Measurements from ENCODE around the gene TXNL4B. TPM values are rescaled to one million over a fixed set of nuclear protein-coding genes. Genes with fewer than 3 reads are reported as not detected.

Gene TXNL4B
- total and polyA plus RNA-seq, 9 of the 15 experiments (the other 6 are each of a cell fraction or from before 2014, with no cell fraction given) = 11.9 to 38.0 (median 22.3) TPM

DNA sequence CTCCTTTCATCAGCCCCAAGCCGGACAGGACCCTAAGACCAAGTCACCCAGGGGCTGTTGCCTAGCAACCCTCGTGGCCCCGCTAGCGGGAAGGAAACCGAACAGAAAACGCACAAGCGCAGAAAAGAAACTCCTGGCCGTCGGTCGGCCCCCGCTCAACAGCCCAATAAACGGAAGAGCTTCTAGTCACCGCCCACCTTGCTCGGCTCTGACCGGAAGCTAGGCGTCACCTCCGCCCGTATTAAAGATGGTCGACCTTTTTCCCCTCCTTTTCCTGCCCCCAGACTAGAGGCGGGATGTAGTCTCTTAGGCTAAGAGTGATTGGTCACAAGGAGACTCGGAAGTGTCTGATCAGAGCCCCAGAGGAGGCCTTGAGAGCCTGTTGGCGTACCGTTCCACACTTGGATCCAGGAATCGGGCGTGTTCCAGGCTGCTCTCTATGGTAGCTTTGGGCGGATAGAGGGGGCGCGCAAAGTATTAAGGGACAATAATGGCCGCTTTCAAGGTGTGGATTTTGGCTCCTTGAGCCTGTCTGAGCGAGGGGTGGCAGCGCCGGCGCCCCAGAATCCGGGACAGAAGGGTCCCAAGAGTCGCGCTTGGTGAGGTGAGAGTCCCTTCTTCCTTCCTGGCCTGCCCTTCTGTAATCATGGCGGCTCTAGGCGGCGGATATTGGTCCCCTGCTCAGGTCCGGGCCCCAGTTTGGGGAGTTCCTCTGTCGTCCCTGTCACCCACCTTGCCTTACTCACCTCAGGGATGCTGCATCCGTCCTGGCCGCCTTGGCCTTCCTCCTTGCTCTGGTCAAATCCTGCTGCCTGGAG is at the start of gene TXNL4B, which contains the start of gene DHX38 (continued):
- TF ChIP-seq, protein P1, sequence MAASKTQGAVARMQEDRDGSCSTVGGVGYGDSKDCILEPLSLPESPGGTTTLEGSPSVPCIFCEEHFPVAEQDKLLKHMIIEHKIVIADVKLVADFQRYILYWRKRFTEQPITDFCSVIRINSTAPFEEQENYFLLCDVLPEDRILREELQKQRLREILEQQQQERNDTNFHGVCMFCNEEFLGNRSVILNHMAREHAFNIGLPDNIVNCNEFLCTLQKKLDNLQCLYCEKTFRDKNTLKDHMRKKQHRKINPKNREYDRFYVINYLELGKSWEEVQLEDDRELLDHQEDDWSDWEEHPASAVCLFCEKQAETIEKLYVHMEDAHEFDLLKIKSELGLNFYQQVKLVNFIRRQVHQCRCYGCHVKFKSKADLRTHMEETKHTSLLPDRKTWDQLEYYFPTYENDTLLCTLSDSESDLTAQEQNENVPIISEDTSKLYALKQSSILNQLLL (CRISPR knock-in tag; IDR thresholded peaks at IDR 0.05; ENCODE audit: borderline replicate concordance) = no peak
- TF ChIP-seq TCF7 (IDR thresholded peaks at IDR 0.05; ENCODE audit: borderline replicate concordance) (no peak), ZNF324 (CRISPR knock-in tag; IDR thresholded peaks at IDR 0.05) (no peak), TAF15 (IDR thresholded peaks at IDR 0.05; ENCODE audit: low read depth, low read length) (no peak), SIN3A (IDR thresholded peaks at IDR 0.05; ENCODE audit: borderline replicate concordance in 2 of 2, control insufficient read depth in 1 of 2, low read depth in 2 of 2, low read length in 2 of 2) (peak in 1 of 2 experiments; percentile 44; a peak in 2 of 4 replicates), KHSRP (IDR thresholded peaks at IDR 0.05) (no peak), ESRRB (CRISPR knock-in tag; IDR thresholded peaks at IDR 0.05; ENCODE audit: borderline replicate concordance) (no peak), DMBX1 (CRISPR knock-in tag; IDR thresholded peaks at IDR 0.05; ENCODE audit: borderline replicate concordance) (0 out of 2 replicates have a peak, but pooled peaks have one; percentile 38), POLR2AphosphoS2 (IDR thresholded peaks at IDR 0.05; ENCODE audit: low read length) (peak; percentile 65; the same call in 1 of the 2 replicates)
- TF ChIP-seq, protein P2, sequence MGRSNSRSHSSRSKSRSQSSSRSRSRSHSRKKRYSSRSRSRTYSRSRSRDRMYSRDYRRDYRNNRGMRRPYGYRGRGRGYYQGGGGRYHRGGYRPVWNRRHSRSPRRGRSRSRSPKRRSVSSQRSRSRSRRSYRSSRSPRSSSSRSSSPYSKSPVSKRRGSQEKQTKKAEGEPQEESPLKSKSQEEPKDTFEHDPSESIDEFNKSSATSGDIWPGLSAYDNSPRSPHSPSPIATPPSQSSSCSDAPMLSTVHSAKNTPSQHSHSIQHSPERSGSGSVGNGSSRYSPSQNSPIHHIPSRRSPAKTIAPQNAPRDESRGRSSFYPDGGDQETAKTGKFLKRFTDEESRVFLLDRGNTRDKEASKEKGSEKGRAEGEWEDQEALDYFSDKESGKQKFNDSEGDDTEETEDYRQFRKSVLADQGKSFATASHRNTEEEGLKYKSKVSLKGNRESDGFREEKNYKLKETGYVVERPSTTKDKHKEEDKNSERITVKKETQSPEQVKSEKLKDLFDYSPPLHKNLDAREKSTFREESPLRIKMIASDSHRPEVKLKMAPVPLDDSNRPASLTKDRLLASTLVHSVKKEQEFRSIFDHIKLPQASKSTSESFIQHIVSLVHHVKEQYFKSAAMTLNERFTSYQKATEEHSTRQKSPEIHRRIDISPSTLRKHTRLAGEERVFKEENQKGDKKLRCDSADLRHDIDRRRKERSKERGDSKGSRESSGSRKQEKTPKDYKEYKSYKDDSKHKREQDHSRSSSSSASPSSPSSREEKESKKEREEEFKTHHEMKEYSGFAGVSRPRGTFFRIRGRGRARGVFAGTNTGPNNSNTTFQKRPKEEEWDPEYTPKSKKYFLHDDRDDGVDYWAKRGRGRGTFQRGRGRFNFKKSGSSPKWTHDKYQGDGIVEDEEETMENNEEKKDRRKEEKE (IDR thresholded peaks at IDR 0.05; ENCODE audit: borderline replicate concordance in 1 of 2, control insufficient read depth in 1 of 2, low read depth in 2 of 2, low read length in 1 of 2) = no peak
- TF ChIP-seq, protein P3, sequence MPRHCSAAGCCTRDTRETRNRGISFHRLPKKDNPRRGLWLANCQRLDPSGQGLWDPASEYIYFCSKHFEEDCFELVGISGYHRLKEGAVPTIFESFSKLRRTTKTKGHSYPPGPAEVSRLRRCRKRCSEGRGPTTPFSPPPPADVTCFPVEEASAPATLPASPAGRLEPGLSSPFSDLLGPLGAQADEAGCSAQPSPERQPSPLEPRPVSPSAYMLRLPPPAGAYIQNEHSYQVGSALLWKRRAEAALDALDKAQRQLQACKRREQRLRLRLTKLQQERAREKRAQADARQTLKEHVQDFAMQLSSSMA (CRISPR knock-in tag; IDR thresholded peaks at IDR 0.05) = no peak
- TF ChIP-seq, protein P4, sequence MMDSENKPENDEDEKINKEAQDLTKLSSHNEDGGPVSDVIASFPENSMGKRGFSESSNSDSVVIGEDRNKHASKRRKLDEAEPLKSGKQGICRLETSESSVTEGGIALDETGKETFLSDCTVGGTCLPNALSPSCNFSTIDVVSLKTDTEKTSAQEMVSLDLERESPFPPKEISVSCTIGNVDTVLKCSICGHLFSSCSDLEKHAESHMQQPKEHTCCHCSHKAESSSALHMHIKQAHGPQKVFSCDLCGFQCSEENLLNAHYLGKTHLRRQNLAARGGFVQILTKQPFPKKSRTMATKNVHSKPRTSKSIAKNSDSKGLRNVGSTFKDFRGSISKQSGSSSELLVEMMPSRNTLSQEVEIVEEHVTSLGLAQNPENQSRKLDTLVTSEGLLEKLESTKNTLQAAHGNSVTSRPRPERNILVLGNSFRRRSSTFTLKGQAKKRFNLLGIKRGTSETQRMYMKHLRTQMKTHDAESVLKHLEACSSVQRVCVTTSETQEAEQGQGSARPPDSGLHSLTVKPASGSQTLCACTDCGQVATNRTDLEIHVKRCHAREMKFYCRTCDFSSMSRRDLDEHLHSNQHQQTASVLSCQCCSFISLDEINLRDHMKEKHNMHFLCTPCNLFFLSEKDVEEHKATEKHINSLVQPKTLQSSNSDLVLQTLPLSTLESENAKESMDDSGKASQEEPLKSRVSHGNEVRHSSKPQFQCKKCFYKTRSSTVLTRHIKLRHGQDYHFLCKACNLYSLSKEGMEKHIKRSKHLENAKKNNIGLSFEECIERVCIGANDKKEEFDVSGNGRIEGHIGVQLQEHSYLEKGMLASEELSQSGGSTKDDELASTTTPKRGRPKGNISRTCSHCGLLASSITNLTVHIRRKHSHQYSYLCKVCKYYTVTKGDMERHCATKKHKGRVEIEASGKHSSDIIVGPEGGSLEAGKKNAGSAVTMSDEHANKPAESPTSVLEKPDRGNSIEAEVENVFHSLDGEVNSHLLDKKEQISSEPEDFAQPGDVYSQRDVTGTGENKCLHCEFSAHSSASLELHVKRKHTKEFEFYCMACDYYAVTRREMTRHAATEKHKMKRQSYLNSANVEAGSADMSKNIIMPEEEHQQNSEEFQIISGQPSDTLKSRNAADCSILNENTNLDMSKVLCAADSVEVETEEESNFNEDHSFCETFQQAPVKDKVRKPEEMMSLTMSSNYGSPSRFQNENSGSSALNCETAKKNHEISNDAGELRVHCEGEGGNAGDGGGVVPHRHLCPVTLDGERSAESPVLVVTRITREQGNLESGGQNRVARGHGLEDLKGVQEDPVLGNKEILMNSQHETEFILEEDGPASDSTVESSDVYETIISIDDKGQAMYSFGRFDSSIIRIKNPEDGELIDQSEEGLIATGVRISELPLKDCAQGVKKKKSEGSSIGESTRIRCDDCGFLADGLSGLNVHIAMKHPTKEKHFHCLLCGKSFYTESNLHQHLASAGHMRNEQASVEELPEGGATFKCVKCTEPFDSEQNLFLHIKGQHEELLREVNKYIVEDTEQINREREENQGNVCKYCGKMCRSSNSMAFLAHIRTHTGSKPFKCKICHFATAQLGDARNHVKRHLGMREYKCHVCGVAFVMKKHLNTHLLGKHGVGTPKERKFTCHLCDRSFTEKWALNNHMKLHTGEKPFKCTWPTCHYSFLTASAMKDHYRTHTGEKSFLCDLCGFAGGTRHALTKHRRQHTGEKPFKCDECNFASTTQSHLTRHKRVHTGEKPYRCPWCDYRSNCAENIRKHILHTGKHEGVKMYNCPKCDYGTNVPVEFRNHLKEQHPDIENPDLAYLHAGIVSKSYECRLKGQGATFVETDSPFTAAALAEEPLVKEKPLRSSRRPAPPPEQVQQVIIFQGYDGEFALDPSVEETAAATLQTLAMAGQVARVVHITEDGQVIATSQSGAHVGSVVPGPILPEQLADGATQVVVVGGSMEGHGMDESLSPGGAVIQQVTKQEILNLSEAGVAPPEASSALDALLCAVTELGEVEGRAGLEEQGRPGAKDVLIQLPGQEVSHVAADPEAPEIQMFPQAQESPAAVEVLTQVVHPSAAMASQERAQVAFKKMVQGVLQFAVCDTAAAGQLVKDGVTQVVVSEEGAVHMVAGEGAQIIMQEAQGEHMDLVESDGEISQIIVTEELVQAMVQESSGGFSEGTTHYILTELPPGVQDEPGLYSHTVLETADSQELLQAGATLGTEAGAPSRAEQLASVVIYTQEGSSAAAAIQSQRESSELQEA (IDR thresholded peaks at IDR 0.05; ENCODE audit: low read depth) = peak; percentile 32; the same call in 1 of the 2 replicates
